SK-N-MC (cell line): ENCODE results near the gene TLR5.

ENCODE experiments used
- EZH2 ChIP-seq: fragments of 200-600 bp; sonication (generic); IDR thresholded peaks from one replicate; pipeline ENCODE4 v1.6.1; 2017; ENCODE audit warnings: antibody characterized with exemption
- POLR2AphosphoS5 ChIP-seq: IDR thresholded peaks from 2 replicates; pipeline ENCODE4 v1.6.1; 2012; ENCODE audit warnings: mild to moderate bottlenecking, low read depth, low read length, borderline replicate concordance

DNA sequence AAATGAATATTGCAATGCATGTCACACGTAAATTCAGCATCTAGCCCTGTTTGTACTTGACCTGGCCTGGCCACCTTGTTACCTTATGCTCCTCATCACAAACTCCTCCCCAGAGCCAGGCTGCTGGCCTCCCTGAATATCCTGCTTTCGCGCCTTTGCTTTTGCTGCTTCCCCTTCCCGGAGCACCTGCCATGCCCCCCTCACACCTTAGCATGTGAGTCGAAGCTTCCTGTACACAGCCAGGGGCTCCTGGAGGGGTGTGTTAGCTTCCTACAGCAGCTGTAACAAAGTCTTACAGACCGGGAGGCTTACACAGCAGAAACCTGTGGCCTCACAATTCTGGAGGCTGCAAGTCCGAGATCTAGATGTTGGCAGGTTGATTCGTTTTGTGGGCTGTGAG is 60.1 kb downstream of the TLR5 start:
- TF ChIP-seq POLR2AphosphoS5 (no peak), EZH2 (no peak)
